WERI-Rb-1 (cell line): ENCODE results near the gene CHST10.

Source experiments
- DNase-seq: peaks from one replicate; pipeline ENCODE4 v3.0.0-alpha.2; 2020
- H3K27ac ChIP-seq: fragments of 250-450 bp; sonication (Bioruptor Pico); 2 replicates; pipeline ENCODE4 v1.5.1; 2020; ENCODE audit warnings: mild to moderate bottlenecking, moderate library complexity
- H3K27me3 ChIP-seq: fragments of 250-450 bp; sonication (Bioruptor Pico); 2 replicates; pipeline ENCODE4 v1.5.1; 2021; ENCODE audit warnings: mild to moderate bottlenecking, low read depth, moderate library complexity; ENCODE audit not compliant: insufficient read depth, severe bottlenecking
- H3K36me3 ChIP-seq: fragments of 250-450 bp; sonication (Bioruptor Pico); 2 replicates; pipeline ENCODE4 v1.5.1; 2020; ENCODE audit warnings: mild to moderate bottlenecking, moderate library complexity
- H3K4me3 ChIP-seq: 2 replicates; pipeline ENCODE4 v1.5.1; 2011; ENCODE audit warnings: low read depth, mild to moderate bottlenecking, control low read depth, low read length
- H3K9me3 ChIP-seq: fragments of 250-450 bp; sonication (Bioruptor Pico); 2 replicates; pipeline ENCODE4 v1.5.1; 2021; ENCODE audit warnings: mild to moderate bottlenecking, moderate library complexity; ENCODE audit not compliant: severe bottlenecking
- TF ChIP-seq, protein P1 (sequence below): IDR thresholded peaks from 2 replicates; pipeline ENCODE4 v1.5.1; 2011; ENCODE audit warnings: low read depth, mild to moderate bottlenecking, control low read depth, inconsistent platforms, low read length

Gene CHST10

GRCh38 chr2:100403722-100404121 is 13.7 kb downstream of the CHST10 start:
- no peak for DNase-seq
- Histone ChIP-seq H3K36me3 (peaks cover 23% of the 10 kb centered on the region), H3K27me3 (no peaks in the 10 kb centered on the region)

GRCh38 chr2:100401268-100401667 is 16.2 kb downstream of the CHST10 start:
- no peaks in the 10 kb centered on the region for H3K27me3 ChIP-seq
- TF ChIP-seq, protein P1, sequence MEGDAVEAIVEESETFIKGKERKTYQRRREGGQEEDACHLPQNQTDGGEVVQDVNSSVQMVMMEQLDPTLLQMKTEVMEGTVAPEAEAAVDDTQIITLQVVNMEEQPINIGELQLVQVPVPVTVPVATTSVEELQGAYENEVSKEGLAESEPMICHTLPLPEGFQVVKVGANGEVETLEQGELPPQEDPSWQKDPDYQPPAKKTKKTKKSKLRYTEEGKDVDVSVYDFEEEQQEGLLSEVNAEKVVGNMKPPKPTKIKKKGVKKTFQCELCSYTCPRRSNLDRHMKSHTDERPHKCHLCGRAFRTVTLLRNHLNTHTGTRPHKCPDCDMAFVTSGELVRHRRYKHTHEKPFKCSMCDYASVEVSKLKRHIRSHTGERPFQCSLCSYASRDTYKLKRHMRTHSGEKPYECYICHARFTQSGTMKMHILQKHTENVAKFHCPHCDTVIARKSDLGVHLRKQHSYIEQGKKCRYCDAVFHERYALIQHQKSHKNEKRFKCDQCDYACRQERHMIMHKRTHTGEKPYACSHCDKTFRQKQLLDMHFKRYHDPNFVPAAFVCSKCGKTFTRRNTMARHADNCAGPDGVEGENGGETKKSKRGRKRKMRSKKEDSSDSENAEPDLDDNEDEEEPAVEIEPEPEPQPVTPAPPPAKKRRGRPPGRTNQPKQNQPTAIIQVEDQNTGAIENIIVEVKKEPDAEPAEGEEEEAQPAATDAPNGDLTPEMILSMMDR = no peak
- H3K9me3 ChIP-seq = no peaks in the 10 kb centered on the region
- H3K27ac ChIP-seq = no peak overlapping the region
- peaks cover 17% of the 10 kb centered on the region for H3K36me3 ChIP-seq
- no peak overlapping the region for H3K4me3 ChIP-seq
- no peak for DNase-seq

More at GRCh38 chr2:100403722-100404121, 13.7 kb downstream of the CHST10 start:
- H3K4me3 ChIP-seq = no peak overlapping the region
- TF ChIP-seq, protein P1 = no peak
- no peaks in the 10 kb centered on the region for H3K9me3 ChIP-seq
- no peak overlapping the region for H3K27ac ChIP-seq

- TF ChIP-seq, protein P1 = no peak
- Histone ChIP-seq H3K36me3 (peaks cover 17% of the 10 kb centered on the region), H3K9me3 (no peaks in the 10 kb centered on the region), H3K4me3 (no peak overlapping the region), H3K27me3 (no peaks in the 10 kb centered on the region), H3K27ac (no peak overlapping the region)
- no peak for DNase-seq
Observed at GRCh38 chr2:100399714-100400113, 17.8 kb downstream of the CHST10 start.

- H3K36me3 ChIP-seq = peaks cover 15% of the 10 kb centered on the region
- H3K27ac ChIP-seq = no peak overlapping the region
- no peaks in the 10 kb centered on the region for H3K27me3 ChIP-seq
- H3K9me3 ChIP-seq = no peaks in the 10 kb centered on the region
- H3K4me3 ChIP-seq = no peak overlapping the region
- TF ChIP-seq, protein P1 = no peak
- no peak for DNase-seq
Observed at GRCh38 chr2:100397976-100398375, 19.5 kb downstream of the CHST10 start.

GRCh38 chr2:100397118-100397860 is 20.2 kb downstream of the CHST10 start:
- no peaks in the 10 kb centered on the region for H3K9me3 ChIP-seq
- TF ChIP-seq, protein P1 = no peak
- peaks cover 9% of the 10 kb centered on the region for H3K36me3 ChIP-seq
- no peaks in the 10 kb centered on the region for H3K27me3 ChIP-seq
- no peak overlapping the region for H3K4me3 ChIP-seq
- H3K27ac ChIP-seq = no peak overlapping the region
- no peak for DNase-seq

DNA sequence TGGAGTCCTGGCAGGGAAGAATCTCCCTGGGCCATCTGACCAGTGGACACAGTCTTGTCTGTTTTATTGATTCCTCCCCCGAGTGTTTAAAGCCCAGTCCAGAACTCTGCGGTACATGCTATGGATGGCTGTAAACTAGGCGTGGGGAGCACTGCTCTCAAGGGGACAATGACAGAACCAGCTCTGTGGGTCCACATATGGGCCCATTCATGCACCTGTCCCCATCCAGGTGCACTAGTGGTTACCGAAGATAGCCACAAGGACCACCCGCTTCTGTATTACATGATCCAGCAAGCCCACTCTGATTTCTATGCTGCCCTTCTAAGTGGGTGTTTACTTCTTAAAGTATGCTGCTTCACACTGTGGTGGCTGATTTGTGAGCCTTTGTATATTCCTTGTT is 21.0 kb downstream of the CHST10 start:
- peaks cover 16% of the 10 kb centered on the region for H3K36me3 ChIP-seq

More for the DNA sequence above, 21.0 kb downstream of the CHST10 start:
- no peaks in the 10 kb centered on the region for H3K9me3 ChIP-seq
- no peak for DNase-seq
- TF ChIP-seq, protein P1 = no peak
- no peak overlapping the region for H3K4me3 ChIP-seq
- H3K27me3 ChIP-seq = no peaks in the 10 kb centered on the region
- H3K27ac ChIP-seq = no peak overlapping the region
